ENCODE data around the gene MAPK9.
A peak's percentile ranks its signal among the peaks of the same experiment; 100 is the strongest.
"Not testable (repeated sequence)": the region's sequence is repeated elsewhere in the genome, so short reads cannot be mapped to it uniquely, and the experiment has no call there.

MAPK9 gene

DNA sequence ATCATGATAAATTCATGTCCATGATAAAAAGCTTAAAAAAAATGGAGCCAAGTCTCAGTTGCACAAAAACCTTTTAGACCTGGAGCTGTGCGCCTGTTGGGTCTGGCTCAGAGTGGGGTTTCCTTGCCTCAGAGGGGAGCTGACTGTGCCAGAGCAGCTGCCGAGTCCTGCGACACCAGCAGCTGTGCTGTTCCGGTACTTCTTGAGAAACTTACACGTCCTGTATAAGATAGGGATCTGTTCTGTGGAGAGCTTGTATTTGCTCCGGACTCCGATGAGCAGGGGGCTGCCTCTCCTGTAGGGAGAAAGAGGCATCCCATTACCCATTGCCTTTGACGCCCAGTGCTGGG is 32.7 kb upstream of the MAPK9 start:
- DNase-seq = no peak

GRCh38 chr5:180323941-180324600 is 32.2 kb upstream of the MAPK9 start:
- no peak for DNase-seq

- DNase-seq = no peak
These were observed 31.3 kb upstream of the MAPK9 start for GRCh38 chr5:180323160-180323559.

DNA sequence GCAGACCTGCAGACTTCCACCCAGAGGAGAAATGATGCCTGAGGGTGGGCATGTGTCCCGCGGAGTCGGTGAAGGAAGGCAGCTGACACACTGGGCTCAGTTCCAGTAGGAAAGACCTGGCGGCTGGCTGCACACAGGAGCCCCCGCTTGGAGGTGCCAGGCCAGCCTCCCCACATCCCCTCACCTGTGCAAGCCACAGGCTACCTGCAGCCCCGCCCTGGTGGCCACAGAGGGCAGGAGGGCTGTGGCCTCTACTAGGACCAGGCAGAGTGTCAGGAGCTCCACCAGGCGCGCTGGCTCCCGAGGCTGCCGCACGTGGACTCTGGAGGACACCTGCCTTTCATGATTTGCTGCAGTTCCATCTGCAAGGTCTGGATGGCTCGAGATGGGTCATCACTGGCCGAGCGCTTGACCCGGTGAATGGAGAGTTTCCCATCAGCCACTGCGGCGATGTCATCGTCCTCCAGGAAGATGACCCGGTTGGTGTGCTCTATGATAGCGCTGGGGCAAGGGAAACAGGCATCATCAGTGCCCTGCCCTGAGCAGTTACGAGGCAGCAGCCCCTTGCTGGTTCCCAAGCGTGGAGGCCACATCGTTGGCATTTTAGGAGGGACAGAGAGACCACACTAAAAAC is 26.7 kb upstream of the MAPK9 start:
- DNase-seq = no peak

DNA sequence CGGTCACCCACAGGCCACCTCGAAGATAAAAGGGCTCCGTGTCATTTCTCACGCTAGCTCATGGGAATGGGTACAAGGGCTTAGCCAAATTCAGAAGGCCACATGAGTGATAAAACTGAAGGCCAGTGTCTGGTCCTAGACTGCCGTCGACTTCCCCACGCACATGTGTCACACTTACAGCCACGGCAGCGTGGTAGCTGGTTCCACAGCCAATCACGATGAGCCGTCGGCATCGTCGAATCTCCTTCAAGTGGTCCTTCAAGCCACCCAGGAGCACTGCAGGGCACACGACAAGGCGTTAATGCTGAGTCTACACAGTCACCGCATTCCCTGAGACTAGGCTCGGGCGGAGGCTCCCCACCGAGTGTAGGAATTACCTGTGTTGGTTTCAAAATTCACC is 24.7 kb upstream of the MAPK9 start:
- no peak for DNase-seq

- peak; percentile 71 for DNase-seq
These were observed 23.9 kb upstream of the MAPK9 start for GRCh38 chr5:180315762-180316212.

DNA sequence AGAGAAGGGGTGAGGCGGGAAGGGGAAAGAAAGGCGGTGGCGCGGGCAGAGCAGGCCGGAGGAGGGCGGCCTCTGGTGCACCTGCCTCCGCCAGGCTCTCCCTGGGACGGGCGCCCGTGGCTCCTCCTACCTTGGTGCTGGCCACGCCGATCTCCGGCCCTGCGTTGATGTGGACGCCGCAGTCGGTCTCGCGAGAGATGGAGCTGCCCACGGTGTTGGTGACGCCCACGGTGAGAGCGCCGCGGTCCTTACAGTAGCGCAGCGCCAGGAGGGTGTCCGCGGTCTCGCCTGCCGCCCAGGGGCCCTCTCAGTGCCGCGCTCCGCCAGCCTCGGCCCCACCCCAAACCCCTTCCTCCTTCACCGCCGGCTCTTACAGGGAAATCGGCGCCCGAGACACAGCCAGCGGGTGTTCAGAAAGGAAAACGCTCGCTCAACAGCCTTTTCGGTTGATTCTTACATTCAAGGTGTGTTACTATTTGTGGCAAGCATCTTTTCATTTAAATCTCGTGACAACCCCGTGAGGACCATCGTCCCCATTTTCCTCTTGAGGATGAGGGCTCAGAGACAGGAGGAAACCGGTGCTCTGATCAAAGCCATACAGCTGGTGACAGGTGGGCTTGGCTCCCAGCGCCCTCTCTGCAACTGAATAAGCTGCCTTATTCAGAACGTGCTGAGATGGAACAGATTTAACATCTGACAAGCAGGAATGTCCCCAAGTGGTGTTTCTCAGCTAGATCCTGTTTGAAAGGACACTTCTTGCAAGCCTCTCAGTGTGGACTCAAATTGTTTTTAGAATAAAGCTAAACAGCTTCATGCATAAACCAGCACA is 22.0 kb upstream of the MAPK9 start:
- DNase-seq = peak; percentile 64

DNA sequence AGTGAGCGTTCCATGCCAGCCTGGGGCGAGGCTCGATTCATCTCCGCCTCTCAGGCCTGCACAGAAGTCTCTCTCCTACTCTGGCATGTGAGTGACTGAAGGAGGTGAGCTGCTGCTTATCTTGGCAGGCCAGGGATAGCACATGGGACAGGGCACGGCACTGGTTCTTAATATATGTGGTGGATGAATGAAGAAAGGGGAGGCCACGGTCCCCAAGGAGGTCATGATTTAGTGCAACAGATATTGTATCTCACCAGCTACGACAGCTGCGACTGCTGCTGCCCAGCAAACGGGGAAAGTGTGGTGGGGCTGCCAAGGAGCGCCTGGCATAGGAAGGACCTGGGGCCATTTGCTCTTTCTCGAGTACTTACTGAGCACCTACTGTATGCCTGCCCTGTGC is 19.3 kb upstream of the MAPK9 start:
- DNase-seq = peak; percentile 76

DNA sequence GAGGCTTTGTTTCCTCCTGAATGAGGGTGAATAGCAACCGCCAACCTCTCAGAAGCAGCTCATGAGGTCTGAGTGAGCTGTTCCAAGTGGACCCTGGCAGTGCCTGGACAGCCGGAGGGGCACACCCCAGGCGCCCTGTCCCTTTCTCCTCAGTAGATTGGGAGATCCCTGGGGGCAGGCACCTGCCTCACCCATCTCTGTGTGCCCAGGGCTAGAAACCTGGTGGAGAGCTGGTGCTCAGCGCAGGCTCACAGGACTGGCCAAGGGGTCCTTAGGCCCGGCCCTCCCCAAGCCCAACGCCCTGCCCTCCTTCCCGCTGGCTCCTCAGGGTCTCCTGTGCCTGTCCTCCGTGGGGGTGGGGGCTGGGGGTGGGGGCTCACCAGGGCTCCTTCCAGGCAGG is 14.9 kb upstream of the MAPK9 start:
- no peak for DNase-seq

DNA sequence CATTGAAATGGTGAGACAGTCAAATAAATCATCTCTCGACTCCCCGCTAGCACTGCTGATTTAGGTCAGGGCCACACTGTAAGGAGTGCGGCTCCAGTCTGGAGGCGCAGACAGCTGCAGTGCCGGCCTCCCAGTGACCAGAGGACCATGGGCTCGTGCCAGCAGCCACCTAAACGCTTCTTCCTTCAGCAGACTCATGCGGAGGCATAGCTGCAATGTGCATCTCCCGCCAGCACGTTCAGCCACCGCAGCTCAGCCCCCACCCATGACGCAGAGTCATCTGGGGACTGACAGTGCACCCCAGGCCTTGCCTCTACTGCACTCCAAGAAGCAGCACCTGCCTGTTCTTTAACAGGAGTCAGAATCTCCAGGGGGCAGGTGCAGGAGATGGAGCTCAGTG is 13.6 kb upstream of the MAPK9 start:
- DNase-seq = no peak

DNA sequence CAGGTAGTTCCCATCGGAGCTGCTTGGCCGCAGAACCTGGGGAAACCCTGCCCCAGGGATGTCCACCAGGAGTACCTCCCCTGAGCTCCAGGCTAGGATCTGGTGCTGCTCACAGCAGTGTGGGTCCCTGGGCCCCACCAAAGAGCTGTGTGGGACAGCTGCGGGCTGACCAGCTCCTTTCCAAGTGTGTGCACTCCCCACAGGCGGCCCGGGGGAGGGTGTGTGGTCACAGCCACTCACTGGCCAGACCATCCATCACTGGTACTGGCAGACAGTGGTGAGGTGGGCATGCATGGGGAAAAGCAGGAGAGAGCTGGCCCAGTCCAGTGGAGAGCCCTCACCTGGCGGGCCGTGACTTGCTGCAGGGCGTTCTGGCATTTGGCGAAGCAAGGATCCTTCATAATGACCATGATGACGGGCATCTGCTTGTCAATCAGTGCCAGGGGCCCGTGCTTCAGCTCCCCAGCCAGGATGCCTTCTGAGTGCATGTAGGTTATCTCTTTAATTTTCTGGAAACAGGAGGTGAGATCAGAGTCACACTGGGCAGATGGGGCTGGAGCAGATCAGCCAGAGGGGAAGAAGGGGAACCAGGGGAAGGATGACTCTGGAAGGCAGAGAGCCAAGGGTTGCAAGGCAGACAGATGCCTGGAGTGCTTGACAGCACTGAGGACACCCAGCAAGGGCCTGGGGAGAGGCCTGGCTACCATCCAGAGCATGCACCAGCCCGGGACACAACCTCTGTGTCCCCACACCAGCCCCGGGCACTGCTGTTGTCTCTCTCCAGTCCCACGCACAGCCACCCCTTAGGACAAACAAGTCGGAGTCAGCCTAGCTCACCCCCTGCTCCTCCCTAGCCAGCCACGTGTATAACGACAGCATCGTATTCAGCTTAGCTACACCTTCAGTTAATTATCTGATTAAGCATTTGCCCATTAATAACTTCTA is 12.8 kb upstream of the MAPK9 start:
- no peak for DNase-seq

DNA sequence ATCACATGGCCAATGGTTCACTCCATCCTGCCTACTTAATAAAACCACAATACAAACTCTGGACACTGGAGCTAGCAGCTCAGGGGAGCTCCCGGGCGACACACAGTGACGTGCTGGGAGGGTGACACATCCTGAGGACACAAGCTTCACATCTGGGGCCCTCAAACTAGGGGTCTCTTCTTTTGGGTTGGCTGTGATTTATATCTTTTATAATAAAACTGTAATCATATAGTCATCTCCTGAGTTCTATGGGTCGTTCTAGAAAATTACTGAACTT is 12.1 kb upstream of the MAPK9 start:
- no peak for DNase-seq

- no peak for DNase-seq
These were observed 11.5 kb upstream of the MAPK9 start for GRCh38 chr5:180303226-180304015.

GRCh38 chr5:180302256-180302655 is 10.4 kb upstream of the MAPK9 start:
- no peak for DNase-seq

GRCh38 chr5:180301253-180301652 is 9.4 kb upstream of the MAPK9 start:
- no peak for DNase-seq

GRCh38 chr5:180299526-180299925 is 7.6 kb upstream of the MAPK9 start:
- no peak for DNase-seq

DNA sequence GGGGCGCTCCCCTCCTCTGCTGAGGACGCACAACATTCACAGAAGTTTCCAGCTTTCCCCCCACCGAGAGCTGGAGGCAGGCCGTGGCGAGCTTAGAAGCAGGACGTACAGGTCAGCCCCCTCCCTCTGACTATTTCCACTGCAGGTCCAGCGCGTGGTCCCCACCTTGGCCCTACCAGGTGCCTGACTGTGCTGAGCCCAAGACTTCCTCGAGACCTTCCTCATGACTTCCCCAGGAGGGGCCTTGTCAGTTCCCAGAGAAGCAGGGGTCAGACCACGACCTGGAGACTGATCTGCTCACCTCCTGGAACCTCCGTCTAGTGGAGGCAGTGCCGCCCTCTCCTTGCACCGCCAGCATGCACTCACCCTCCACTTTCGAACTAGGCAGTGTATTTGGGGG is 7.1 kb upstream of the MAPK9 start:
- DNase-seq = not testable (repeated sequence)

- DNase-seq = peak; percentile 50
These were observed 5.9 kb upstream of the MAPK9 start for GRCh38 chr5:180297587-180298282.

DNA sequence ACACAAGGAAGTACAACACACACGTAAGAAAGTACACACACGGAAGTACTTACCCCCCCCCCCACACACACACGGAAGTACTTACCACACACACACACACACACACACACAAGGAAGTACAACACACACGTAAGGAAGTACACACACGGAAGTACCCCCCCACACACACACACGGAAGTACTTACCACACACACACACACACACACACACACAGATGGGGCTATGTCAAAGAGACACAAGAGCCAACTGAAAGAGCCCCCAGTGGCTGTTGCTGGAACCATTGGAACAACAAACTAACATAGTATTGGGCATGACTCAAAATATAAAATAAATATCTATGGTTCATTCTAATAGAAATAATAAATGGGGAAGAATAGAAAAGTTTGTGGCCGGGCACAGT is 4.9 kb upstream of the MAPK9 start:
- DNase-seq = no peak

GRCh38 chr5:180294913-180295555 is 3.2 kb upstream of the MAPK9 start:
- peak; percentile 9 for DNase-seq

DNA sequence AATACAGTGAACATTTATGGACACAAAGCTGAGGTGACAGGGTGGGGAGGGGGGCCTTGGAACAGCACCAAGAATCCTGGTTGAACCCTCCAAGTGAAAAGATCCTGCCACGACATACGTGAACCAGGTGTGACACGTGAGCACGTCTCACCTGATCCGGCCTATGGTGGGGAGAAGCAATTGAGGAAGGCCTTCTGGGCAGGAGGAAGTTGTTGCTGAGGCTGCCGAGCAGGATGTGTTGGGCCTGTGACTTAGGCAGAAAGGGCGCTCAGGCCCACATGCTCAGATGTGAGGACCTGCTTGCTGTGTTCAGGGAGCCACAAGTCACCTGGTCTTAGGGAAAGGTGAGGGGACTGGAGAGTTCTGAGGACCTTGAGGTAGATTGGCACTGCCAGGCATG is 2.5 kb upstream of the MAPK9 start:
- no peak for DNase-seq
